ENCODE measurements around the gene FAM151A.

- TF ChIP-seq CTCF (IDR thresholded peaks at IDR 0.05; ENCODE audit: insufficient read depth, low read length, poor library complexity, severe bottlenecking) (no peak), EZH2phosphoT487 (conservative IDR thresholded peaks at IDR 0.05; ENCODE audit: low read length) (no peak)
Observed at GRCh38 chr1:54588377-54588776, 34.9 kb downstream of the FAM151A start.
